Right lobe of liver (tissue), 6 donors: Measurements from ENCODE around the gene PCSK2. TPM values are rescaled to one million over a fixed set of nuclear protein-coding genes. Genes with fewer than 3 reads are reported as not detected.
A peak's percentile ranks its signal among the peaks of the same experiment; 100 is the strongest.

Source experiments
- ATAC-seq, 4 donors: fragments of 200-7000 bp; cut with Tn5 transposase; one replicate each; pipeline ENCODE4 v1.9.1; 2020; ENCODE audit warnings: mild to moderate bottlenecking in 4 of 4, moderate library complexity in 4 of 4
- DNase-seq, 3 donors: peaks; one replicate each; pipeline ENCODE4 v3.0.0-alpha.2; 2020
- H3K27ac ChIP-seq, 3 donors: fragments of 200-600 bp; one replicate each; pipeline ENCODE4 v1.8.0; 2022
- H3K27me3 ChIP-seq, 2 donors: fragments of 200-600 bp; one replicate each; pipeline ENCODE4 v1.8.0; 2022
- H3K36me3 ChIP-seq, 4 donors: fragments of 200-600 bp; sonication (generic) in 1 of 4; one replicate each; pipeline versions ENCODE4 v1.5.1 to v1.8.0; 2017 to 2022; ENCODE audit warnings: control low read depth in 1 of 4
- H3K4me1 ChIP-seq, 4 donors: fragments of 200-600 bp; sonication (generic) in 1 of 4; one replicate each; pipeline versions ENCODE4 v1.5.1 to v1.8.0; 2017 to 2022; ENCODE audit warnings: control low read depth in 1 of 4
- H3K4me3 ChIP-seq, 3 donors: fragments of 200-600 bp; one replicate each; pipeline ENCODE4 v1.8.0; 2022
- H3K9me3 ChIP-seq, 4 donors: fragments of 200-600 bp; sonication (generic) in 1 of 4; one replicate each; pipeline versions ENCODE4 v1.5.1 to v1.8.0; 2017 to 2022; ENCODE audit warnings: control low read depth in 1 of 4
- POLR2A ChIP-seq: fragments of 450-650 bp; IDR thresholded peaks from one replicate; pipeline ENCODE4 v1.6.1; 2017; ENCODE audit warnings: antibody characterized with exemption, mild to moderate bottlenecking
- WGBS: methylation state at CpG from one replicate; pipeline ENCODE4 v1.1.6; 2018; ENCODE audit warnings: low coverage, low lambda C conversion rate; ENCODE audit not compliant: insufficient coverage; ENCODE audit errors: missing lambda C conversion rate; 5-methylcytosine and 5-hydroxymethylcytosine counted together
- intact Hi-C, 2 donors: fragments of 100-400 bp; cut with DNase I; formaldehyde crosslinking; loops; one replicate each; pipeline versions ENCODE4 v1.11.2 to v1.14.1; 2022
- total RNA-seq, 6 experiments: library from RNA; depleted of rRNA in 2 of 6; stranded (reverse); fragments of >200 nt in 2 of 6; fragmentation: NEBNext Ultra II Directional in 3 of 6; extraction: Animal tissue kit (Norgen Biotek cat#: 25700) in 3 of 6; gene quantifications; one replicate each; pipeline versions ENCODE4 v1.1.0 to v1.2.4, GENCODE V29; 2016 to 2023
- TF ChIP-seq, protein P1 (sequence below), 4 donors: fragments of 200-600 bp in 3 of 4; fragments of 450-650 bp in 1 of 4; IDR thresholded peaks; one replicate each; pipeline versions ENCODE4 v1.5.1 to v1.8.0; 2016 to 2022; ENCODE audit warnings: antibody characterized with exemption in 4 of 4, mild to moderate bottlenecking in 2 of 4
- donor health status: DM: no; HTN: yes; CAD: no.
- donor health status: DM: no; HTN: no; CAD: no.
- donor health status: DM: no; HTN: no; CAD: no.
- donor health status: DM: no; HTN: yes; CAD: no.
- donor health status: DM: no; HTN: yes; CAD: no.

PCSK2 gene
- total RNA-seq, 6 experiments from 2014 or later: 0.04 to 0.13 TPM; not detected in 4

DNA sequence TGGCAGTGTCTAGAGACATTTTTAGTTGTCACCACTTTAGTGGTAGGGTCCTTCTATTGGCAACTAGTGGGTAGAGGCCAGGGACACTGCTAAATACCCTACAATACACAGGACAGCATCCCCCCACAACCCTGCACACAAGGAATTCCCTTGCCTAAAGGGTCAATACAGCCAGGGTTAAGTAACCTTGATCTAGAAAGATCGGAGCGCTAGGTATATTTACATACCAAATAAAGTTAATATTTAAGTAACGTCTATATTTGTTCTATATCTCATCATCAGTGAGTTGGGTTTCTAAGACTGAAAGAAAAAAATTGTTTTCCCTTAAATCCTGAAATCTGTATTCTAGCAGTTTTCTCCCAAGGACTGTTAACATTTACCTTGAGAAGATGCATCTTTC, 288.2 kb downstream of the PCSK2 start:
- no peaks in the 10 kb centered on the region for H3K27me3 ChIP-seq

DNA sequence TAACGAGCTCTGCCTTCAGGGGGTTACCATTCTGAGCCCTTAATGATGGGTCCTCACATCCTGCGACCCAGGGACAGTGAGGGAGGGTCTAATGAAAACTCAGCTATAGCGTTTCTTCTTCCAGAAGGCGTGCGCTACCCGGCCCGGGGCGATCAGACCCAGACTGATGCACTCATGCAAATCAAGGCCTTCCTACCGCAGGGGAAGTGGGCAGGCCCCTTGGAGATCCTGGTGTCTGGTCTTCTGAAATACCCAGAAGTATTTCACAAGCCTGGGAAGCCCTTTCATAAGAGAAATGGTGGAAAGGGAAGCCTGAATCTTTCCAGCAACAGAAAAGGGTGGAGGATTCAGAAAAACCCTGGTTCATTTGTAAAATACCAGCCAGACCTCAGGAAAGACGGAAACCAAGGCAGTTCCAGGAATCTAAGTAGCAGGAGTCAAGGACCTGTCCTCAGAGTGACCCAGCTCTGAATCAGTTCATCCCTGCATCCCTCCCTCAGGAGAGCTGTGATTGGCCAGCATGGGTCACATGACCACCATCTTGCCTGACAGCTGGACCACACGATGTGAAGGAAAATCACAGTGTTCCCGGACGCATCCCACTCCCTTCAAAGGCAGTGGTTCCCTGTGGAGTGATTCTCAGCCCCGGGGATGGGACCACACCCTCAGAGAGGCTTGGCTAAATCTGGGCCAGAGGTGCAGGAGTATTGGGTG, 291.7 kb downstream of the PCSK2 start:
- 37% methylated on average over 5 of the region's 14 CpGs for WGBS
- intact Hi-C loops: no loop called here
- DNase-seq: no peak
- TF ChIP-seq, protein P1, sequence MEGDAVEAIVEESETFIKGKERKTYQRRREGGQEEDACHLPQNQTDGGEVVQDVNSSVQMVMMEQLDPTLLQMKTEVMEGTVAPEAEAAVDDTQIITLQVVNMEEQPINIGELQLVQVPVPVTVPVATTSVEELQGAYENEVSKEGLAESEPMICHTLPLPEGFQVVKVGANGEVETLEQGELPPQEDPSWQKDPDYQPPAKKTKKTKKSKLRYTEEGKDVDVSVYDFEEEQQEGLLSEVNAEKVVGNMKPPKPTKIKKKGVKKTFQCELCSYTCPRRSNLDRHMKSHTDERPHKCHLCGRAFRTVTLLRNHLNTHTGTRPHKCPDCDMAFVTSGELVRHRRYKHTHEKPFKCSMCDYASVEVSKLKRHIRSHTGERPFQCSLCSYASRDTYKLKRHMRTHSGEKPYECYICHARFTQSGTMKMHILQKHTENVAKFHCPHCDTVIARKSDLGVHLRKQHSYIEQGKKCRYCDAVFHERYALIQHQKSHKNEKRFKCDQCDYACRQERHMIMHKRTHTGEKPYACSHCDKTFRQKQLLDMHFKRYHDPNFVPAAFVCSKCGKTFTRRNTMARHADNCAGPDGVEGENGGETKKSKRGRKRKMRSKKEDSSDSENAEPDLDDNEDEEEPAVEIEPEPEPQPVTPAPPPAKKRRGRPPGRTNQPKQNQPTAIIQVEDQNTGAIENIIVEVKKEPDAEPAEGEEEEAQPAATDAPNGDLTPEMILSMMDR (IDR thresholded peaks at IDR 0.05): no peak
- no peak for TF ChIP-seq POLR2A
- peak in 2 of 4 donors; percentile 40 to 45 for ATAC-seq
- H3K4me1 ChIP-seq: no peaks in the 10 kb centered on the region
- no peak overlapping the region for H3K4me3 ChIP-seq
- H3K27ac ChIP-seq: no peak overlapping the region
- H3K36me3 ChIP-seq: no peaks in the 10 kb centered on the region
- H3K9me3 ChIP-seq: no peaks in the 10 kb centered on the region
- no peaks in the 10 kb centered on the region for H3K27me3 ChIP-seq

More for the DNA sequence above, 288.2 kb downstream of the PCSK2 start:
- Histone ChIP-seq H3K36me3 (no peaks in the 10 kb centered on the region), H3K4me3 (no peak overlapping the region), H3K27ac (no peak overlapping the region), H3K4me1 (no peaks in the 10 kb centered on the region), H3K9me3 (no peaks in the 10 kb centered on the region)
- WGBS: 50% methylated on average over 3 of the region's 3 CpGs
- TF ChIP-seq, protein P1 (IDR thresholded peaks at IDR 0.05): no peak
- no peak for TF ChIP-seq POLR2A
- intact Hi-C loops: no loop called here
- DNase-seq: no peak
- ATAC-seq: no peak

DNA sequence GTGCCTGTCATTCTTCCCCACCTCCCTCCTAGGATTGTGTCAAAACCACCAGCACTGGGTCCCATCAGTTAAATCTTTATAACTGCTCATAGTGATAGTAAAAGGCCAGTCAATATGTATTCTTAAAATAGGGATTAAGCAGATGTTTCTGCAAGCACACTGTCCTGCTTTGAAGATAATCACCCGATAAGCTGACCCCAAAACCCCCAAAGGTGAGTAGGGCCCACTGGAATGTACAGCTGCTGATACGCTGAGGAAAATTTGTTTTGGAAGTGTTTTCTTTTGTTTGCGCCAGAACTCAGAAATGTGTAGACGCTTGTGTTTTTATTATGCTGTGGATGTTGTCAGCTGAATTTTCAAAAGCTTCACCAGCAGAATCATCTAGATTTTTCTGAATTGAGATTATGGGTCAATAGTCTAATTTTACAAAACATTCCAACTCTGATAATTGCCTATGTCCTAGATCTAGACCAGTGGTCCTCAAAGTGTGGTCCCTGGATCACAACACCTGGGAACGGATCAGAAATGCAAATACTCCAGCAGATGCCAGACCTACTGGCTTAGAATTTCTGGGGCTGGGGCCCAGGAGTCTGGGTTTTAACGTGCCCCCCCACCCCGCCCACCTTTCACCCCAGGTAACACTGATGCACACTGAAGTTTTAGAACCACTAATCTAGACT, 292.9 kb downstream of the PCSK2 start:
- H3K36me3 ChIP-seq: no peaks in the 10 kb centered on the region
- H3K4me1 ChIP-seq: no peaks in the 10 kb centered on the region
- no peaks in the 10 kb centered on the region for H3K27me3 ChIP-seq
- no peaks in the 10 kb centered on the region for H3K9me3 ChIP-seq
- intact Hi-C loops: no loop called here
- no peak for DNase-seq
- 66% methylated on average over 7 of the region's 7 CpGs for WGBS
- TF ChIP-seq, protein P1 (IDR thresholded peaks at IDR 0.05): no peak
- TF ChIP-seq POLR2A: no peak
- no peak overlapping the region for H3K27ac ChIP-seq
- no peak for ATAC-seq
- H3K4me3 ChIP-seq: no peak overlapping the region

DNA sequence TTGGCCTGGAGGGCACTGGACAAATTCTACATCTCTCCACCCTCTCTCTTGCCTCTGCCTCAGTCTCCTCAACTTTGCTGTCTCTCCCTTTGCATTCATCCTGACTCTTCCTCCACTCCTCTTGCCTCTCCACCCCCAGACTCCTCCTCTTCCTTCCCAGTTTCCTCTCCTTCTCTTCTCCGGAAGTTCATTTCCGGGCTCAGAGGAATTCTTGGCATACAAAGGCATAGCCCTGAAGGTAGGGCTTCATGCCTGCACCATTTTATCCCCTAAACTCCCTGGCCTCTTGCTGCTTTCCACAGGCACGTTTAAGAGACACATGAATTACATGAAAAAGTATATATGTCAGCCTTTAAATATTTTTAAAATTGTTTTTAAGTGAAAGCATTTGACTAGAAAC, 293.7 kb downstream of the PCSK2 start:
- H3K4me1 ChIP-seq: no peaks in the 10 kb centered on the region
- H3K36me3 ChIP-seq: no peaks in the 10 kb centered on the region
- TF ChIP-seq, protein P1 (IDR thresholded peaks at IDR 0.05): no peak
- TF ChIP-seq POLR2A: no peak
- no peaks in the 10 kb centered on the region for H3K27me3 ChIP-seq
- no peaks in the 10 kb centered on the region for H3K9me3 ChIP-seq
- DNase-seq: no peak
- no peak overlapping the region for H3K27ac ChIP-seq
- H3K4me3 ChIP-seq: no peak overlapping the region
- 35% methylated on average over 3 of the region's 3 CpGs for WGBS
- intact Hi-C loops: no loop called here
- peak; percentile 30 to 56 (median 41) for ATAC-seq
